Thymus (tissue), 11 donors: Measurements from ENCODE around the gene COL6A3. TPM values are rescaled to one million over a fixed set of nuclear protein-coding genes. Genes with fewer than 3 reads are reported as not detected.

Experiments
- DNase-seq, 9 donors: peaks; one replicate each; pipeline ENCODE4 v3.0.0-alpha.2; 2013; ENCODE audit warnings: low spot score in 9 of 9, low read depth in 6 of 9, missing footprints in 1 of 9
- H3K27ac ChIP-seq, 2 donors: one replicate each; pipeline ENCODE4 v1.5.1; 2013; ENCODE audit warnings: control low read depth in 1 of 2, low read depth in 1 of 2, low read length in 1 of 2, mild to moderate bottlenecking in 1 of 2, moderate library complexity in 1 of 2
- H3K27me3 ChIP-seq, 2 donors: one replicate each; pipeline ENCODE4 v1.5.1; 2013; ENCODE audit warnings: low read length in 1 of 2; ENCODE audit not compliant: control insufficient read depth in 2 of 2, insufficient read depth in 1 of 2
- H3K36me3 ChIP-seq, 2 donors: one replicate each; pipeline ENCODE4 v1.5.1; 2013; ENCODE audit warnings: low read length in 1 of 2, mild to moderate bottlenecking in 1 of 2, moderate library complexity in 1 of 2; ENCODE audit not compliant: control insufficient read depth in 2 of 2, insufficient read depth in 2 of 2
- H3K4me1 ChIP-seq, 2 donors: one replicate each; pipeline ENCODE4 v1.5.1; 2013; ENCODE audit warnings: low read length in 2 of 2; ENCODE audit not compliant: control insufficient read depth in 2 of 2, insufficient read depth in 2 of 2
- H3K4me3 ChIP-seq, 2 donors: one replicate each; pipeline ENCODE4 v1.5.1; 2013; ENCODE audit warnings: low read length in 2 of 2, control low read depth in 1 of 2, mild to moderate bottlenecking in 1 of 2
- H3K9me3 ChIP-seq, 2 donors: one replicate each; pipeline ENCODE4 v1.5.1; 2013; ENCODE audit warnings: low read length in 1 of 2, mild to moderate bottlenecking in 1 of 2; ENCODE audit not compliant: control insufficient read depth in 2 of 2, insufficient read depth in 1 of 2
- WGBS: extraction: QIAGEN DNeasy Blood & Tissue Kit; methylation state at CpG from one replicate; pipeline ENCODE4 v1.1.7; 2013; 5-methylcytosine and 5-hydroxymethylcytosine counted together
- polyA plus RNA-seq: library from polyadenylated mRNA; stranded (reverse); fragments of 200-250 nt; gene quantifications from one replicate; pipeline ENCODE4 v1.2.3, GENCODE V29; 2013
- total RNA-seq: library from RNA; stranded (reverse); fragments of 120-200 nt; gene quantifications from one replicate; pipeline ENCODE4 v1.2.4, GENCODE V29; 2013
- donor health status: healthy.

COL6A3 gene
- total and polyA plus RNA-seq, 2 donors: 28.8 to 36.2 TPM

GRCh38 chr2:237452861-237453260 lies 38.9 kb upstream of the COL6A3 start:
- peaks cover 0 to 4% of the 10 kb centered on the region in 2 donors for H3K27me3 ChIP-seq

GRCh38 chr2:237451643-237452469 lies 37.9 kb upstream of the COL6A3 start:
- H3K4me1 ChIP-seq: peaks cover 10 to 16% of the 10 kb centered on the region in 2 donors
- peaks cover 0 to 7% of the 10 kb centered on the region in 2 donors for H3K9me3 ChIP-seq
- 90% methylated on average over 20 of the region's 20 CpGs for WGBS
- no peaks in the 10 kb centered on the region for H3K36me3 ChIP-seq
- H3K27ac ChIP-seq: no peak overlapping the region
- H3K27me3 ChIP-seq: peaks cover 0 to 4% of the 10 kb centered on the region in 2 donors
- no peak overlapping the region for H3K4me3 ChIP-seq
- DNase-seq: no peak

More at GRCh38 chr2:237452861-237453260, 38.9 kb upstream of the COL6A3 start:
- no peak overlapping the region for H3K27ac ChIP-seq
- 99% methylated on average over 3 of the region's 3 CpGs for WGBS
- H3K36me3 ChIP-seq: no peaks in the 10 kb centered on the region
- H3K4me3 ChIP-seq: no peak overlapping the region
- peaks cover 0 to 7% of the 10 kb centered on the region in 2 donors for H3K9me3 ChIP-seq
- peaks cover 10 to 16% of the 10 kb centered on the region in 2 donors for H3K4me1 ChIP-seq
- no peak for DNase-seq

GRCh38 chr2:237450583-237450982 lies 36.6 kb upstream of the COL6A3 start:
- peaks cover 0 to 4% of the 10 kb centered on the region in 2 donors for H3K27me3 ChIP-seq
- WGBS: 95% methylated on average over 13 of the region's 13 CpGs
- no peak for DNase-seq

GRCh38 chr2:237450108-237450507 lies 36.1 kb upstream of the COL6A3 start:
- Histone ChIP-seq H3K36me3 (no peaks in the 10 kb centered on the region), H3K4me1 (peaks cover 14 to 16% of the 10 kb centered on the region in 2 donors), H3K27me3 (peaks cover 0 to 4% of the 10 kb centered on the region in 2 donors), H3K4me3 (no peak overlapping the region), H3K27ac (no peak overlapping the region), H3K9me3 (peaks cover 0 to 2% of the 10 kb centered on the region in 2 donors)
- no peak for DNase-seq
- WGBS: 98% methylated on average over 6 of the region's 6 CpGs

More at GRCh38 chr2:237450583-237450982, 36.6 kb upstream of the COL6A3 start:
- no peak overlapping the region for H3K4me3 ChIP-seq
- no peaks in the 10 kb centered on the region for H3K36me3 ChIP-seq
- H3K4me1 ChIP-seq: peaks cover 13 to 16% of the 10 kb centered on the region in 2 donors
- H3K9me3 ChIP-seq: peaks cover 0 to 7% of the 10 kb centered on the region in 2 donors
- H3K27ac ChIP-seq: no peak overlapping the region

- WGBS: 41% methylated on average over 13 of the region's 13 CpGs
- Histone ChIP-seq H3K27me3 (peaks cover 0 to 4% of the 10 kb centered on the region in 2 donors), H3K27ac (no peak overlapping the region), H3K36me3 (no peaks in the 10 kb centered on the region), H3K4me3 (no peak overlapping the region), H3K9me3 (no peaks in the 10 kb centered on the region), H3K4me1 (peaks cover 20 to 24% of the 10 kb centered on the region in 2 donors)
- no peak for DNase-seq
These were observed 35.4 kb upstream of the COL6A3 start for GRCh38 chr2:237449193-237449881.

GRCh38 chr2:237448626-237449025 lies 34.7 kb upstream of the COL6A3 start:
- no peaks in the 10 kb centered on the region for H3K36me3 ChIP-seq
- 81% methylated on average over 6 of the region's 6 CpGs for WGBS
- DNase-seq: no peak
- peaks cover 23 to 31% of the 10 kb centered on the region in 2 donors for H3K4me1 ChIP-seq
- peaks cover 0 to 4% of the 10 kb centered on the region in 2 donors for H3K27me3 ChIP-seq
- H3K9me3 ChIP-seq: no peaks in the 10 kb centered on the region
- H3K4me3 ChIP-seq: no peak overlapping the region
- no peak overlapping the region for H3K27ac ChIP-seq

- Histone ChIP-seq H3K27me3 (peaks cover 0 to 4% of the 10 kb centered on the region in 2 donors), H3K27ac (no peak overlapping the region), H3K4me1 (peaks cover 26 to 35% of the 10 kb centered on the region in 2 donors), H3K4me3 (no peak overlapping the region), H3K36me3 (no peaks in the 10 kb centered on the region), H3K9me3 (no peaks in the 10 kb centered on the region)
- DNase-seq: no peak
- 98% methylated on average over 7 of the region's 7 CpGs for WGBS
These were observed 34.2 kb upstream of the COL6A3 start for GRCh38 chr2:237448171-237448570.

GRCh38 chr2:237447496-237447895 lies 33.5 kb upstream of the COL6A3 start:
- Histone ChIP-seq H3K9me3 (no peaks in the 10 kb centered on the region), H3K27ac (no peak overlapping the region), H3K27me3 (peaks cover 0 to 4% of the 10 kb centered on the region in 2 donors), H3K4me3 (no peak overlapping the region), H3K36me3 (no peaks in the 10 kb centered on the region), H3K4me1 (peaks cover 33 to 42% of the 10 kb centered on the region in 2 donors)
- no peak for DNase-seq
- 98% methylated on average over 11 of the region's 11 CpGs for WGBS

GRCh38 chr2:237446338-237446665 lies 32.3 kb upstream of the COL6A3 start:
- Histone ChIP-seq H3K36me3 (no peaks in the 10 kb centered on the region), H3K27ac (no peak overlapping the region), H3K4me3 (no peak overlapping the region), H3K9me3 (no peaks in the 10 kb centered on the region), H3K27me3 (peaks cover 0 to 4% of the 10 kb centered on the region in 2 donors), H3K4me1 (peaks cover 43 to 50% of the 10 kb centered on the region in 2 donors)
- WGBS: 98% methylated on average over 6 of the region's 6 CpGs
- DNase-seq: no peak
